Esophagus squamous epithelium (tissue), 5 donors: ENCODE measurements around the gene TECPR1. TPM values are rescaled to one million over a fixed set of nuclear protein-coding genes. Genes with fewer than 3 reads are reported as not detected.

ENCODE experiments used
- DNase-seq: peaks from one replicate; lab custom pipeline; 2025; lab: John Stamatoyannopoulos, UW
- H3K27ac ChIP-seq, 4 donors: fragments of 200-600 bp; sonication (generic); one replicate each; pipeline ENCODE4 v1.5.1; 2016 to 2019; ENCODE audit warnings: mild to moderate bottlenecking in 1 of 4
- H3K27me3 ChIP-seq, 4 donors: fragments of 200-600 bp; sonication (generic); 1 replicate in 3 of 4; 2 replicates in 1 of 4; pipeline versions ENCODE4 v1.5.1 to v1.6.0; 2017 to 2021; ENCODE audit warnings: antibody characterized with exemption in 1 of 4
- H3K36me3 ChIP-seq, 3 donors: fragments of 200-600 bp; sonication (generic); one replicate each; pipeline ENCODE4 v1.5.1; 2016 to 2019
- H3K4me1 ChIP-seq, 3 donors: fragments of 200-600 bp; sonication (generic); one replicate each; pipeline ENCODE4 v1.5.1; 2017 to 2019
- H3K4me3 ChIP-seq, 4 donors: fragments of 200-600 bp; sonication (generic); 1 replicate in 3 of 4; 2 replicates in 1 of 4; pipeline ENCODE4 v1.5.1; 2016 to 2019; ENCODE audit warnings: mild to moderate bottlenecking in 2 of 4, moderate library complexity in 1 of 4
- H3K9me3 ChIP-seq, 3 donors: fragments of 200-600 bp; sonication (generic); one replicate each; pipeline ENCODE4 v1.5.1; 2016 to 2019
- POLR2A ChIP-seq, 4 donors: fragments of 450-650 bp; IDR thresholded peaks; one replicate each; pipeline ENCODE4 v1.6.1; 2017; ENCODE audit warnings: antibody characterized with exemption in 4 of 4, mild to moderate bottlenecking in 4 of 4, moderate library complexity in 3 of 4
- WGBS, 2 donors: methylation state at CpG; one replicate each; pipeline ENCODE4 v1.1.5; 2018; 5-methylcytosine and 5-hydroxymethylcytosine counted together
- intact Hi-C: fragments of 100-400 bp; cut with DNase I; formaldehyde crosslinking; loops from one replicate; pipeline ENCODE4 v1.15.0; 2022
- total RNA-seq, 4 donors: library from RNA; depleted of rRNA; stranded (reverse); fragments of >200 nt; gene quantifications; one replicate each; pipeline ENCODE4 v1.1.0, GENCODE V29; 2016
- TF ChIP-seq, protein P1 (sequence below), 6 experiments: fragments of 450-650 bp in 4 of 6; fragments of 200-600 bp in 2 of 6; sonication (generic) in 2 of 6; IDR thresholded peaks; one replicate each; pipeline ENCODE4 v1.5.1; 2016 to 2019; ENCODE audit warnings: antibody characterized with exemption in 6 of 6, mild to moderate bottlenecking in 4 of 6, moderate library complexity in 4 of 6
- donor health status: DM: yes; HTN: yes; CAD: no.

The TECPR1 gene
- total RNA-seq, 4 donors from 2014 or later = 13.4 to 21.5 (median 19.0) TPM

DNA sequence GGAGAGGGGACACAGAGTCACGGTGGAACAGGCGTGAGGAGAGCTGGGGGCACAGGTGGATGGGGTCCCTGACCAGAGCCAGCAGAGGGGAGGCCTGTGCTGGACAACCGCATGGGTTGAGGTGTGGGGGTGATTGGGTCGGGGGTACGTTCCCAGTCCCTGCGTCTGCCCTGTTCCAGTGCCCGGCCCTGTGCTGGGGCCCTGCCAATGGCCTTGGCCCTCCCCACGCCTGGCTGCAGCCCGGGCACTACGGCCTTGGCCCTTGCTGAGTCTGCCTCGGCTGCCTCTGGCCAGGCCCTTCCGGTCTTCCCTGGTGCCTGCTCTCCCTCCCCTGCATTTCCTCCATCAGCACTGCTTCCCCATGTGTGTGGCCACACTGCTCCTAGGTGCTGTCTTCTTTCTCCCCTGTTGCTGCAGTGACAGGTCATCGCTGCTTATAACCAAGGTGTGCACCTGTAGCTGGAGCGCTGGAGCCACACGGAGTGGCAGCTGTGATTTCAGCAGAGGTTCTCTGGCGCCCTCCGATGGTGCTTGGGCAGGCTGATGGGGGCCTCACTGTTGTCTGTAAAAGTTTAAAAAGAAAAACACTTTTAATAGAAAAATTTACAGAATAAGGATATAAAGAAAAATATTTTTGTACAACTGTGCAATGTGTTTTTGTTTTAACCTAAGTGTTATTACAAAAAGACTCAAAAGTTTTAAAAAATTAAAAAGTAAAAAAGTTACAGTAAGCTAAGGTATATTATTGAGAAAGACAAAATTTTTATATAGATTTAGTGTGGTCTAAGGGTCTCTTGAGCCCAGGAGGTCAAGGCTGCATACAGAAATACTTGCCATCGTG is 86.0 kb downstream of the TECPR1 start:
- intact Hi-C loops = loop anchor here (2.0 to 5.0 kb wide), 2 partner anchors 59 to 145 kb away; partner anchors contain the start of gene LMTK2
- Histone ChIP-seq H3K27ac (no peak overlapping the region), H3K9me3 (no peaks in the 10 kb centered on the region), H3K36me3 (peaks cover 0 to 23% (median 0%) of the 10 kb centered on the region in 3 donors), H3K4me3 (no peak overlapping the region), H3K4me1 (peaks cover 0 to 8% (median 0%) of the 10 kb centered on the region in 3 donors), H3K27me3 (no peaks in the 10 kb centered on the region)
- 72 to 75% methylated on average over 14 to 18 of the region's 18 CpGs for WGBS, 2 donors
- no peak for DNase-seq
- TF ChIP-seq, protein P1, sequence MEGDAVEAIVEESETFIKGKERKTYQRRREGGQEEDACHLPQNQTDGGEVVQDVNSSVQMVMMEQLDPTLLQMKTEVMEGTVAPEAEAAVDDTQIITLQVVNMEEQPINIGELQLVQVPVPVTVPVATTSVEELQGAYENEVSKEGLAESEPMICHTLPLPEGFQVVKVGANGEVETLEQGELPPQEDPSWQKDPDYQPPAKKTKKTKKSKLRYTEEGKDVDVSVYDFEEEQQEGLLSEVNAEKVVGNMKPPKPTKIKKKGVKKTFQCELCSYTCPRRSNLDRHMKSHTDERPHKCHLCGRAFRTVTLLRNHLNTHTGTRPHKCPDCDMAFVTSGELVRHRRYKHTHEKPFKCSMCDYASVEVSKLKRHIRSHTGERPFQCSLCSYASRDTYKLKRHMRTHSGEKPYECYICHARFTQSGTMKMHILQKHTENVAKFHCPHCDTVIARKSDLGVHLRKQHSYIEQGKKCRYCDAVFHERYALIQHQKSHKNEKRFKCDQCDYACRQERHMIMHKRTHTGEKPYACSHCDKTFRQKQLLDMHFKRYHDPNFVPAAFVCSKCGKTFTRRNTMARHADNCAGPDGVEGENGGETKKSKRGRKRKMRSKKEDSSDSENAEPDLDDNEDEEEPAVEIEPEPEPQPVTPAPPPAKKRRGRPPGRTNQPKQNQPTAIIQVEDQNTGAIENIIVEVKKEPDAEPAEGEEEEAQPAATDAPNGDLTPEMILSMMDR (IDR thresholded peaks at IDR 0.05) = peak; percentile 39 to 62 (median 51)
- TF ChIP-seq POLR2A (IDR thresholded peaks at IDR 0.05) = no peak

Other genes starting within 250 kb of the TECPR1 start
- 10 to 100 TPM; 16.0 to 29.3 (median 20.3) TPM for gene LMTK2, start 145.4 kb downstream of the TECPR1 start, total RNA-seq
- gene BHLHA15, start 40.8 kb downstream of the TECPR1 start, total RNA-seq = 1 to 10 TPM in 3 of 4 donors, under 1 TPM in 1; 0.82 to 8.0 (median 2.3) TPM
- 10 to 100 TPM; 11.2 to 36.2 (median 23.3) TPM for gene BRI3, start 29.5 kb upstream of the TECPR1 start, total RNA-seq
- 10 to 100 TPM; 16.5 to 29.3 (median 20.5) TPM for gene BAIAP2L1, start 148.9 kb upstream of the TECPR1 start, total RNA-seq